IMR-90 (cell line): ENCODE measurements around the gene RARB. TPM values are rescaled to one million over a fixed set of nuclear protein-coding genes. Genes with fewer than 3 reads are reported as not detected.

Experiments used
- ATAC-seq: fragments of 200-7000 bp; cut with Tn5 transposase; 2 replicates; pipeline ENCODE4 v1.9.1; 2020; ENCODE audit warnings: low read depth, mild to moderate bottlenecking, moderate library complexity
- BruUV-seq: library from RNA; stranded (reverse); fragments of 400-500 nt; replicated peaks from 2 replicates; lab custom pipeline; 2021; lab: Mats Ljungman, UMichigan
- CTCF ChIA-PET: fragments of 300-600 bp; formaldehyde crosslinking; extraction: SDS; loops from one replicate; lab custom pipeline; 2021; ENCODE audit warnings: antibody characterized with exemption; lab: Yijun Ruan, JAX
- POLR2A ChIA-PET: fragments of 300-600 bp; sonication (Branson Sonifier 250); formaldehyde crosslinking; loops from one replicate; lab custom pipeline; 2022; ENCODE audit warnings: antibody characterized with exemption; ENCODE audit not compliant: unreplicated experiment; lab: Charles Lee
- DNase-seq: peaks from one replicate; pipeline ENCODE4 v3.0.0; 2013
- H2AFZ ChIP-seq: replicated peaks from 2 replicates; pipeline ENCODE3; 2013; ENCODE audit warnings: low read length, mild to moderate bottlenecking; ENCODE audit not compliant: poor library complexity
- H2AK5ac ChIP-seq: 2 replicates; pipeline ENCODE4 v1.6.1; 2013; ENCODE audit warnings: low read depth, low read length, inconsistent platforms
- H2AK9ac ChIP-seq: replicated peaks from 2 replicates; pipeline ENCODE3; 2013; ENCODE audit warnings: mild to moderate bottlenecking, low read depth, low read length, moderate library complexity; ENCODE audit not compliant: poor library complexity
- H2BK120ac ChIP-seq: 2 replicates; pipeline ENCODE4 v1.6.1; 2013; ENCODE audit warnings: low read depth, low read length, inconsistent platforms
- H2BK15ac ChIP-seq: 3 replicates; pipeline ENCODE4 v1.6.1; 2013; ENCODE audit warnings: low read depth, low read length, inconsistent platforms
- H2BK20ac ChIP-seq: 2 replicates; pipeline ENCODE4 v1.6.1; 2013; ENCODE audit warnings: low read depth, mild to moderate bottlenecking, inconsistent platforms, low read length, moderate library complexity
- H2BK5ac ChIP-seq: 2 replicates; pipeline ENCODE4 v1.6.1; 2013; ENCODE audit warnings: mild to moderate bottlenecking, low read depth, low read length, inconsistent platforms; ENCODE audit not compliant: poor library complexity, severe bottlenecking
- H3K14ac ChIP-seq: replicated peaks from 2 replicates; pipeline ENCODE4 v1.6.1; 2013; ENCODE audit warnings: low read depth, low read length, inconsistent platforms
- H3K18ac ChIP-seq: 2 replicates; pipeline ENCODE4 v1.6.1; 2013; ENCODE audit warnings: low read depth, low read length, control low read depth
- H3K23ac ChIP-seq: 2 replicates; pipeline ENCODE4 v1.6.1; 2013; ENCODE audit warnings: low read depth, low read length, inconsistent platforms
- H3K27ac ChIP-seq: 2 replicates; pipeline ENCODE4 v1.5.1; 2013; ENCODE audit warnings: mild to moderate bottlenecking, control low read depth, low read length; ENCODE audit not compliant: insufficient read depth
- H3K27me3 ChIP-seq: 2 replicates; pipeline ENCODE4 v1.6.1; 2013; ENCODE audit warnings: low read length; ENCODE audit not compliant: control insufficient read depth, insufficient read depth
- H3K36me3 ChIP-seq: 2 replicates; pipeline ENCODE4 v1.6.1; 2013; ENCODE audit warnings: low read length, mixed read lengths; ENCODE audit not compliant: control insufficient read depth, insufficient read depth
- H3K4ac ChIP-seq: 2 replicates; pipeline ENCODE4 v1.6.1; 2013; ENCODE audit warnings: low read depth, low read length, inconsistent platforms
- H3K4me1 ChIP-seq: 2 replicates; pipeline ENCODE4 v1.6.1; 2013; ENCODE audit warnings: low read length, mixed read lengths; ENCODE audit not compliant: control insufficient read depth, insufficient read depth
- H3K4me2 ChIP-seq: 2 replicates; pipeline ENCODE4 v1.6.1; 2013; ENCODE audit warnings: low read depth, mild to moderate bottlenecking, control low read depth, low read length, moderate library complexity
- H3K4me3 ChIP-seq: 2 replicates; pipeline ENCODE4 v1.5.1; 2013; ENCODE audit warnings: low read depth, mild to moderate bottlenecking, control low read depth, low read length, moderate library complexity; ENCODE audit not compliant: insufficient read depth
- H3K56ac ChIP-seq: 2 replicates; pipeline ENCODE4 v1.6.1; 2013; ENCODE audit warnings: low read length, inconsistent platforms; ENCODE audit not compliant: insufficient read depth; ENCODE audit errors: extremely low read depth
- H3K79me1 ChIP-seq, 2 experiments: 2 replicates each; pipeline ENCODE4 v1.6.1; 2013; ENCODE audit warnings: low read length in 2 of 2, inconsistent platforms in 1 of 2, low read depth in 1 of 2
- H3K9ac ChIP-seq: 2 replicates; pipeline ENCODE4 v1.6.1; 2013; ENCODE audit warnings: low read depth, low read length, control low read depth
- H3K9me1 ChIP-seq: 2 replicates; pipeline ENCODE4 v1.6.1; 2013; ENCODE audit warnings: low read length, inconsistent platforms; ENCODE audit not compliant: insufficient read depth
- H3K9me3 ChIP-seq: 2 replicates; pipeline ENCODE4 v1.6.1; 2013; ENCODE audit warnings: low read length; ENCODE audit not compliant: control insufficient read depth, insufficient read depth
- H4K20me1 ChIP-seq: 2 replicates; pipeline ENCODE4 v1.6.1; 2013; ENCODE audit warnings: low read length, inconsistent platforms; ENCODE audit not compliant: insufficient read depth
- H4K5ac ChIP-seq: 2 replicates; pipeline ENCODE4 v1.6.1; 2013; ENCODE audit warnings: mild to moderate bottlenecking, low read depth, low read length, control low read depth
- H4K8ac ChIP-seq, 2 experiments: 2 replicates each; pipeline ENCODE4 v1.6.1; 2013; ENCODE audit warnings: low read depth in 2 of 2, low read length in 2 of 2, control low read depth in 1 of 2, inconsistent platforms in 1 of 2
- H4K91ac ChIP-seq: 2 replicates; pipeline ENCODE4 v1.6.1; 2013; ENCODE audit warnings: low read depth, low read length, inconsistent platforms; ENCODE audit not compliant: insufficient read depth
- ELK1 ChIP-seq: fragments of 150-350 bp; IDR thresholded peaks from 2 replicates; pipeline ENCODE4 v1.6.1; 2016; ENCODE audit warnings: low read depth, mild to moderate bottlenecking, low read length, moderate library complexity, borderline replicate concordance
- MXI1 ChIP-seq: IDR thresholded peaks from 2 replicates; pipeline ENCODE4 v1.6.1; 2012; ENCODE audit warnings: low read depth, mild to moderate bottlenecking, low read length, moderate library complexity, borderline replicate concordance
- WGBS, 2 experiments: methylation state at CpG; one replicate each; pipeline versions ENCODE4 v1.1.5 to v1.1.7; 2013; ENCODE audit warnings: missing lambda C conversion rate in 2 of 2; ENCODE audit not compliant: insufficient read length in 1 of 2; ENCODE audit errors: extremely low coverage in 2 of 2; 5-methylcytosine and 5-hydroxymethylcytosine counted together
- dilution Hi-C: fragments of 300-500 bp; cut with HindIII; formaldehyde crosslinking; loops from one replicate; pipeline ENCODE4 v1.14.3; 2018; ENCODE audit warnings: low sequenced_read_pairs; ENCODE audit not compliant: unreplicated experiment
- in situ Hi-C: fragments of 300-500 bp; cut with MboI; formaldehyde crosslinking; loops from 3 replicates; pipeline ENCODE4 v1.14.3; 2019; ENCODE audit warnings: low sequenced_read_pairs, inconsistent platforms, mixed read lengths
- intact Hi-C: fragments of 100-400 bp; cut with micrococcal nuclease; formaldehyde crosslinking; loops from 2 replicates; pipeline ENCODE4 v1.10.0; 2022
- polyA plus RNA-seq, 3 experiments: library from polyadenylated mRNA; depleted of rRNA; stranded (reverse); fragments of >200 nt; gene quantifications; 2 replicates each; pipeline ENCODE4 v1.2.3, GENCODE V29; 2012; ENCODE audit warnings: low replicate concordance in 1 of 3
- total RNA-seq: library from RNA; depleted of rRNA; stranded (reverse); fragments of >200 nt; gene quantifications from 2 replicates; pipeline ENCODE4 v1.2.3, GENCODE V29; 2012

Gene RARB
- total and polyA plus RNA-seq, 2 of the 4 experiments (the other 2 are of a cell fraction), result 0.53 to 1.4 TPM

GRCh38 chr3:25447925-25448324, 19.9 kb downstream of the RARB start:
- Histone ChIP-seq H2BK5ac (no peak overlapping the region), H4K91ac (no peak overlapping the region), H3K14ac (no peak overlapping the region), H3K56ac (no peak overlapping the region), H2AK5ac (no peak overlapping the region), H2AK9ac (no peak overlapping the region), H2AFZ (no peak overlapping the region), H3K27me3 (no peaks in the 10 kb centered on the region), H3K27ac (no peak overlapping the region), H4K20me1 (no peaks in the 10 kb centered on the region), H3K23ac (no peak overlapping the region), H3K9ac (no peak overlapping the region), H2BK15ac (no peak overlapping the region), H3K4me1 (no peaks in the 10 kb centered on the region; the same call in 1 of the 2 replicates), H4K8ac (no peak overlapping the region), H4K5ac (no peak overlapping the region), H2BK120ac (no peak overlapping the region), H3K79me1 (no peaks in the 10 kb centered on the region), H3K36me3 (no peaks in the 10 kb centered on the region), H3K4me2 (no peak overlapping the region), H3K4me3 (no peak overlapping the region), H3K9me3 (no peaks in the 10 kb centered on the region), H3K18ac (no peak overlapping the region), H3K9me1 (no peaks in the 10 kb centered on the region), H2BK20ac (no peak overlapping the region), H3K4ac (no peak overlapping the region)
- DNase-seq (no peak), ATAC-seq (no peak)
- in situ Hi-C loops (no loop called here), dilution Hi-C loops (no loop called here), intact Hi-C loops (no loop called here)
- BruUV-seq, result no TSS peak
- no CpG with 5 or more reads among the region's 3 CpGs for WGBS, 2 experiments
- no peak for TF ChIP-seq MXI1
- TF ChIP-seq ELK1, result no peak
- CTCF ChIA-PET, result no interaction called here
- POLR2A ChIA-PET, result no interaction called here
